Hypothalamus (tissue), 51 donors: ENCODE data around the gene BRCA1.
"Not testable (repeated sequence)": the region's sequence is repeated elsewhere in the genome, so short reads cannot be mapped to it uniquely, and the experiment has no call there.

Experiments used
- DNase-seq, 51 donors: peaks; one replicate each; lab custom pipeline; 2025; lab: John Stamatoyannopoulos, UW

The BRCA1 gene

DNA sequence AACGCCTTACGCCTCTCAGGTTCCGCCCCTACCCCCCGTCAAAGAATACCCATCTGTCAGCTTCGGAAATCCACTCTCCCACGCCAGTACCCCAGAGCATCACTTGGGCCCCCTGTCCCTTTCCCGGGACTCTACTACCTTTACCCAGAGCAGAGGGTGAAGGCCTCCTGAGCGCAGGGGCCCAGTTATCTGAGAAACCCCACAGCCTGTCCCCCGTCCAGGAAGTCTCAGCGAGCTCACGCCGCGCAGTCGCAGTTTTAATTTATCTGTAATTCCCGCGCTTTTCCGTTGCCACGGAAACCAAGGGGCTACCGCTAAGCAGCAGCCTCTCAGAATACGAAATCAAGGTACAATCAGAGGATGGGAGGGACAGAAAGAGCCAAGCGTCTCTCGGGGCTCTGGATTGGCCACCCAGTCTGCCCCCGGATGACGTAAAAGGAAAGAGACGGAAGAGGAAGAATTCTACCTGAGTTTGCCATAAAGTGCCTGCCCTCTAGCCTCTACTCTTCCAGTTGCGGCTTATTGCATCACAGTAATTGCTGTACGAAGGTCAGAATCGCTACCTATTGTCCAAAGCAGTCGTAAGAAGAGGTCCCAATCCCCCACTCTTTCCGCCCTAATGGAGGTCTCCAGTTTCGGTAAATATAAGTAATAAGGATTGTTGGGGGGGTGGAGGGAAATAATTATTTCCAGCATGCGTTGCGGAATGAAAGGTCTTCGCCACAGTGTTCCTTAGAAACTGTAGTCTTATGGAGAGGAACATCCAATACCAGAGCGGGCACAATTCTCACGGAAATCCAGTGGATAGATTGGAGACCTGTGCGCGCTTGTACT lies at the start of gene BRCA1:
BRCA1 (minus strand) TSS at position 232 of the 834 bp plus-strand sequence. CDS start 1,268 bp downstream, outside the sequence.
- DNase-seq = peak; percentile 22 to 94 (median 79)

DNA sequence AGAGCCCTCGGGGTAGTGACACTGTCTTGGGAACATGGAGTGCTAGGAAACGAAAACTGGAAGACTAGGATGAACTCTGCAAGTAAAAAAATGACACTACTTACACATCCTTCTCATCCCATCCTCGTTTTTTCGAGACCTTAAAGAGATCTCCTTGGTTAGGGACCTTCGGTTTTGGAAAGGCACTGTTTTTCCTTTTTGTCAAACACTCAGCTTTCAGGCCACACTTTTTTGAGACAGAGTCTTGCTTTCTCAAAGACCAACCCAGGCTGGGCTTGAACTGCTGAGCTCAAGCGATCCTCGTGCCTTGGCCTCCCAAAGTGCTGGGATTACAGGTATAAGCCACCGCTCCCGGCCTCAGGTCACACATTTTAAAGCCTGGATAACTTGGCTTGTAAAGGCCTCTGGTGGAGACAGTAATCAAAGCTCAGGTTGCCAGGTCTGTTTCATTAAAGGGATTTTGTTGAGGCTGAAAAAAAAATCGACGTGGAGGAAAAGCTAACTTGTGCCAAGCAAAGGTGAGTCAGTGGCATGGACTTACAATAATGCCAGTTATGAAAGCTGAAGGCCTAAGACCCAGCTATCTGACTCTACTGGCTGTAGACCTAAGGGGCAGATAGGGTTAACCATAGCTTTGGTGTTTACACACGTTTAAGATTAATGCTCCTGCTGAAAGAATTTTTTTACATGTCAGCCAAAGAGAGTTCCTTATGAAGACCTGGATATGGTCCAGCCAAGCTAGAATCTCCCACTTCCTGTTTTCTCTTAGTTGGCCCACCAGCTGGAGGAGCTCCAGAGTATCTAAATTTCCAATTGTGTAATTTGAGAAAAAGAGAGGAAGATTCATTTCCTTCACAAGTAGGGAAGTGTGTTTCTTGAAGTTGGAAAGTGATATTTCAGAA lies 46.7 kb upstream of the BRCA1 start:
- peak in 5 of 51 donors; percentile 2 to 21 (median 7) for DNase-seq

DNA sequence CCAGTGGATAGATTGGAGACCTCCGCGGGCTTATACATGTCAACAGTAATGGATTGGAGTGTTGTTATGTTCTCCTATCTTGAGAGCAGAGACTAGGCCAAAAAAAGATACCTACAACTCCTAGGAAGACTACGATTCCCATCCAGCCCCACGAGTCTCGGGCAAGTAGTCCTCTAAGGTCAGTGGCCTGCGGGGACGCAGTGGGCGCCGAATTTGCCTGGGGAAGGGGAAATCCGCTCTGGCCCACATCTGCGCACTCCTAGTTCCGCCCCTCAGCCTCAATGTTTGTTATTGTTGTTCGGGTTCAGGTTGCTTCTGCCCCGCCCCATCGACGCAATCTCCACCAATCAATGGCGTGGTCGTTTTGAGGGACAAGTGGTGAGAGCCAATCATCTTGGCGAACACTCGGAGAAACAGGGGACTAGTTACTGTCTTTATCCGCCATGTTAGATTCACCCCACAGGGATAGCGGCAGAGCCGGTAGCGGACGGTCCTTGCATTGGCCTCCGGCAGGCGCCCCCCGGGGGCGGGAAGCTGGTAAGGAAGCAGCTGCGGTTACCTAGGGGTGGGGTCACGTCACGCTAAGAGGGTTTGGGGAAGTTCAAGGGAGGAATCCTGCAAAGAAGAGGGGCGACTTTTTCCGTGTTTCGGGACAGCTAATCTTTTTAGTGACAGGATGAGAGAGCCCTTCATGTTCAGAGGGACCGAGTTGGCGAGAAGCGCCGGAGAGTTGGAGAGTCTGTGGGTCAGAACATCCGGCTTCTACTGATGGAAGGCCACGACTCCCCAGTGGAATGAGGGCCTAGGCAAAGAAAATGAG lies 45.8 kb upstream of the BRCA1 start, which contains the start of gene NBR1:
NBR1 (plus strand) TSS at position 449 of the 820 bp plus-strand sequence. CDS start 4,586 bp downstream, outside the sequence.
- DNase-seq = peak; percentile 68 to 99 (median 92)

- peak; percentile 24 to 96 (median 79) for DNase-seq
These were observed 45.1 kb upstream of the BRCA1 start for GRCh38 chr17:43170140-43170765.

DNA sequence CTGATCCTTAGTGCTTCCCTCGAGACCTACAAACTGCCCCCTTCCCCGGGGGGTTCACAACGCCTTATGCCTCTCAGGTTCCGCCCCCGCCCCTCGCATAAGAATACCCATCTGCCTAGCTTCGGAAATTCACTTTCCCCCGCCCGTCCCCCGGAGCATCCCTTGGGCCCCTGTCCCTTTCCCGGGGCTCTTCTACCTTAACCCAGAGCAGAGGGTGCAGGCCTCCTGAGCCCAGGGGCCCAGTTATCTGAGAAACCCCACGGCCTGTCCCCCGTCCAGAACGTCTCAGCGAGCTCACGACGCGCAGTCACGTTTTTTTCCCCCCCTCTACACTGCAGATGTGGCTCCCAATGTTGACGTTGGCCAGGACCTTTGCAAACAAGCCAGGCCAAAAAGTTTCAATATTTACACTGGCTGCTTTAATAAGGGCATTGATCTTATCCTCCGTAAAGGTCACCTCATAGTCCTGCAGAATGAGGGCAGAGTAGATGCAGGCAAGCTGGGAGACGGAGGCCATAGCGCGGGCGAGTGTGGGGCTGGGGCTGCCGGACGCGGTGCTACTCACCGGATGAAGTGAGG lies 44.5 kb upstream of the BRCA1 start:
- peak in 8 of 51 donors; percentile 8 to 45 (median 27) for DNase-seq

GRCh38 chr17:43165971-43166370 lies 40.8 kb upstream of the BRCA1 start:
- not testable (repeated sequence) for DNase-seq

- not testable (repeated sequence) for DNase-seq
These were observed 34.8 kb upstream of the BRCA1 start for GRCh38 chr17:43159957-43160356.

DNA sequence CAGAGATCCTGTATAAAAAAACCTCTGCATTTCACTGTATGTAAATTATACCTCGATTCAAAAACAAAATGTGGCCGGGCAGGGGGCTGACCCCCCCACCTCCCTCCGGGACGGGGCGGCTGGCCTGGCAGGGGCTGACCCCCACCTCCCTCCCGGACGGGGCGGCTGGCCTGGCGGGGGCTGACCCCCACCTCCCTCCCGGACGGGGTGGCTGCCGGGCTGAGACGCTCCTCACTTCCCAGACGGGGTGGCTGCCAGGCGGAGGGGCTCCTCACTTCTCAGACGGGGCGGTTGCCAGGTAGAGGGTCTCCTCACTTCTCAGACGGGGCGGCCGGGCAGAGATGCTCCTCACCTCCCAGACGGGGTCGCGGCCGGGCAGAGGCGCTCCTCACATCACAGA lies 34.1 kb upstream of the BRCA1 start:
- not testable (repeated sequence) for DNase-seq

GRCh38 chr17:43155666-43156065 lies 30.5 kb upstream of the BRCA1 start:
- DNase-seq = no peak

DNA sequence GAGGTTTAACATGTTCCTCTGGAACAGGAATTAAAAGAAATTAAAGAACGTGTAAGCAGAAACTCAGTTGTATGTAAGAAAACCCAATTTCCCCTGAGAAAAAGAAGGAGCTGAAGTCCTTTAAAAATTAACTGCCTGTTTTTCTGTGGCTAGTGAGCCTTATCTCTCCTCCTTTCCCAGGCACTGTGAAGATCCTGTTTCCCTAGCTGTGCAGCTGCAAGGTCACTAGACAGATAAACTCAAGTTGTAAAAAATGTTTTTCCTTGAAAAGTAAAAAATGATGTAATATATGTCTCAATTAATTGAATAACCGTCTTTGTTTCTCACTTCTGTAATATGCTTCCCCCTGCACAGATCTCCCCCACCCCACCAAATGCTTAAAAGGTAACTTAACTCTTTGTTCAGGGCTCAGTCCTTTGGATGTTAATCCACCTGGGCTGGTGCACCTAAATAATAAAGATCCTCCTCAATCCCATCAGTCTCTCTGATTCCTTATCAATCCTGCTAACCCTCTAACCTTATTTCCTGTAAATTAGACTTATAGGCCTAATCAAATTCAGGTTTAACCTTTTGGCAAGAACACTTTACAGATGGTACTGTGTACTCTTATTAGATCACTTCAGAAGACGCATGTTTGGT lies 28.2 kb upstream of the BRCA1 start:
- DNase-seq = not testable (repeated sequence)

GRCh38 chr17:43151880-43152456 lies 26.8 kb upstream of the BRCA1 start:
- DNase-seq = no peak

- DNase-seq = no peak
These were observed 21.5 kb upstream of the BRCA1 start for GRCh38 chr17:43146649-43147048.

- DNase-seq = no peak
These were observed 18.0 kb upstream of the BRCA1 start for GRCh38 chr17:43143201-43143600.

GRCh38 chr17:43142153-43142552 lies 17.0 kb upstream of the BRCA1 start:
- no peak for DNase-seq

- DNase-seq = no peak
These were observed 15.5 kb upstream of the BRCA1 start for GRCh38 chr17:43140396-43141332.

- not testable (repeated sequence) for DNase-seq
These were observed 13.4 kb upstream of the BRCA1 start for GRCh38 chr17:43138531-43138930.

DNA sequence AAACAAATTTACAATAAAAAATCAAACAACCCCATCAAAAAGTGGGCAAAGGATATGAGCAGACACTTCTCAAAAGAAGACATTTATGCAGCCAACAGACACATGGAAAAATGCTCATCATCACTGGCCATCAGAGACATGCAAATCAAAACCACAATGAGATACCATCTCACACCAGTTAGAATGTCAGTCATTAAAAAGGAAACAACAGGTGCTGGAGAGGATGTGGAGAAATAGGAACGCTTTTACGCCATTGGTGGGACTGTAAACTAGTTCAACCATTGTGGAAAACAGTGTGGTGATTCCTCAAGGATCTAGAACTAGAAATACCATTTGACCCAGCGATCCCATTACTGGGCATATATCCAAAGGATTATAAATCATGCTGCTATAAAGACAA lies 11.4 kb upstream of the BRCA1 start:
- DNase-seq = not testable (repeated sequence)

- DNase-seq = no peak
These were observed 10.3 kb upstream of the BRCA1 start for GRCh38 chr17:43135454-43135819.
